Activated CD8-positive, alpha-beta memory T cell treated with anti-CD3 and anti-CD28 coated beads, Interleukin-2, amount 10 ng/mL, durations not matched to agents 7 days and 5 days (primary cell): ENCODE measurements around the gene RCAN2. TPM values are rescaled to one million over a fixed set of nuclear protein-coding genes. Genes with fewer than 3 reads are reported as not detected.

Experiments used
- ATAC-seq: fragments of 150-1000 bp; cut with Tn5 transposase; one replicate; pipeline ENCODE4 v1.10.0; 2021; ENCODE audit warnings: moderate library complexity
- CTCF ChIA-PET: fragments of 350-600 bp; sonication (Branson Sonifier 250); formaldehyde crosslinking; loops from one replicate; lab custom pipeline; 2021; ENCODE audit warnings: antibody characterized with exemption; lab: Charles Lee
- DNase-seq: peaks from one replicate; pipeline ENCODE4 v3.0.0-alpha.2; 2020
- H3K27ac Mint-ChIP-seq: one replicate; pipeline ENCODE4 v1.8.0; 2021; ENCODE audit warnings: mild to moderate bottlenecking, mixed read lengths
- H3K27me3 Mint-ChIP-seq: one replicate; pipeline ENCODE4 v1.8.0; 2021; ENCODE audit warnings: mixed read lengths
- H3K36me3 Mint-ChIP-seq: one replicate; pipeline ENCODE4 v1.8.0; 2021; ENCODE audit warnings: mild to moderate bottlenecking, mixed read lengths
- H3K4me1 Mint-ChIP-seq: one replicate; pipeline ENCODE4 v1.8.0; 2021; ENCODE audit warnings: mixed read lengths
- H3K4me3 Mint-ChIP-seq: one replicate; pipeline ENCODE4 v1.8.0; 2021; ENCODE audit warnings: mild to moderate bottlenecking, moderate library complexity, mixed read lengths
- H3K9me3 Mint-ChIP-seq: one replicate; pipeline ENCODE4 v1.8.0; 2022; ENCODE audit warnings: low read depth, mixed read lengths
- total RNA-seq, 2 experiments: library from RNA; stranded (reverse); gene quantifications; one replicate each; pipeline ENCODE4 v1.2.3, GENCODE V29; 2021

Gene RCAN2
- total RNA-seq, 2 experiments from 2014 or later, result 0.91 to 3.4 TPM

DNA sequence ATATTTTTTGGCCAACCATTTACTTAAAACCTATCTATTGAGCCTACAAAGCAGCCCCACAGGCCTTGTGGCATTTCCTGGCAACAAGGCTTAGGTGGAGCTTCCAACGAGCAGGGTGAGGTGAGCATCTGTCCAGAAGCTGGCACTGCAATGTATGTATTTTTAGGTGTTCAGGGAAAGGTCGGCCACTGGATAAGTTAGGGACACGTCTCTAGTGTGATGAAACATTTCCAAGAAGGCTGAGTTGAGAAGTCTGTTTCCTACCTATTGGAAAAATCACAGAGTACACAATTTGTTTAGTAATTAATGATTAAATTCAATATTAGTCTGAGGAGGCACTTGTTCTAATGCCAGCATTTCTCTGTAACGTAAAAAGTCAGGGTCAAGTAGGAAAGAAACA, 17.8 kb upstream of the RCAN2 start:
- H3K36me3 Mint-ChIP-seq, result no peaks in the 10 kb centered on the region
- ATAC-seq (no peak), DNase-seq (no peak)
- CTCF ChIA-PET, result no interaction called here
- no peaks in the 10 kb centered on the region for H3K9me3 Mint-ChIP-seq
- no peak overlapping the region for H3K27ac Mint-ChIP-seq
- H3K4me3 Mint-ChIP-seq, result no peak overlapping the region
- no peaks in the 10 kb centered on the region for H3K4me1 Mint-ChIP-seq
- H3K27me3 Mint-ChIP-seq, result peaks cover 17% of the 10 kb centered on the region

DNA sequence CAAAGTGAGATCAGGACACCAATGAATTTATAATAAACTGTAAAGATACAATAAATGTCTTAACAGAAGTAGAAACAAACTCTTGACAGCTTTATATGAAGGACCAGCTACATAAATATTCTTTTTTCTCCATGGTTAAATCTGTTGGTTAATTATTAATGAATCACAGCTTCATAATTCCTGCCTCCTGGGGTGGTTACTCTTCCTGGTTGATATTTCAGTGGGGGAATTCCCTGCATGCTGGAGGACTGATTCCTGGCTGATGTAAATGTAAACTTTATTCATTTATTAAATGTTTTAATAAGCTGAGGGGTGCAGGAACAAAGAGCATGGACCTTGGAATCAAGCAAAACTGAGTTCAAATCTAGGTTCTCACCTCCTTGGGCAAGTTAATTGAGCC, 16.2 kb upstream of the RCAN2 start:
- CTCF ChIA-PET, result no interaction called here
- H3K27me3 Mint-ChIP-seq, result peaks cover 17% of the 10 kb centered on the region
- no peak for DNase-seq
- H3K27ac Mint-ChIP-seq, result no peak overlapping the region
- no peaks in the 10 kb centered on the region for H3K9me3 Mint-ChIP-seq
- H3K4me3 Mint-ChIP-seq, result no peak overlapping the region
- ATAC-seq, result no peak
- H3K4me1 Mint-ChIP-seq, result no peaks in the 10 kb centered on the region
- H3K36me3 Mint-ChIP-seq, result no peaks in the 10 kb centered on the region

DNA sequence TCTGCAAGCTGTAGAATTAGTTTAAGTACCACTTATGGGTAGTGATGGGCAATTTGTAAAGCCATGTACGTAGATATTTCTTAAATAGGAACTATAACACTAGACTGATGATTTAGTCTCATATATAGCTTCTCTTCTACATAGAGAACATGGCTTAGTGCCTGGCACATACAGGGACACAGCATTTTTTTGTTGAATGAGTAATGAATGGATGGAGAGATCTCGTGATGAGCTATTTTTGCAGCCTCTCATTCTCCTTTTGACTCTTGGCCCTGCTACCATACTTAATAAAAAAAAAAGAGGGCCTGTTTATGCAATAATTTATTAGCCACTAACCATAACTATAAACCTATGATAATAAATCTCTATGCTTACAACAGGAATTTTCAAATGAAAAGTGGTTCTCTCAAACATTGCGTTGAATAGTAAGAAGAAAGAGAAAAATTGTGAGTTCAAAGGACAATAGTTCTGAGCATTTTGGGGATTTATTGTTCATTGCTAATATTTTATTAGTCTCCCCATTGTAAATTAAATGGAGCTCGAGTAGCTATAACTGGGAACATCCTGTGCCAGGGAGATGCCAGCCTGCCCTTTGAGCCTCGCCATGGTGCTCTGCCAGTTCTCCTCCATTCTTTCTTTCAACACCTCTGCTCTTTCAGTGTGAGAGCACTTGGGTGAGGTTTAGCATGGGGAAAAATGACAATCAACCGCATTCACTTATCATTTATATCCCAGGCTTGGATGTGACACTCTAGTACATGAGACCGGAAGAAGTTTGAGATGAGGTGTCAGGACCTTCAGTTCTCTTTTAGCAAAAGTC, 14.7 kb upstream of the RCAN2 start:
- Mint-ChIP-seq H3K4me1 (no peaks in the 10 kb centered on the region), H3K27ac (no peak overlapping the region), H3K9me3 (no peaks in the 10 kb centered on the region), H3K27me3 (peaks cover 26% of the 10 kb centered on the region), H3K36me3 (no peaks in the 10 kb centered on the region), H3K4me3 (no peak overlapping the region)
- no peak for DNase-seq
- no peak for ATAC-seq
- CTCF ChIA-PET, result no interaction called here

DNA sequence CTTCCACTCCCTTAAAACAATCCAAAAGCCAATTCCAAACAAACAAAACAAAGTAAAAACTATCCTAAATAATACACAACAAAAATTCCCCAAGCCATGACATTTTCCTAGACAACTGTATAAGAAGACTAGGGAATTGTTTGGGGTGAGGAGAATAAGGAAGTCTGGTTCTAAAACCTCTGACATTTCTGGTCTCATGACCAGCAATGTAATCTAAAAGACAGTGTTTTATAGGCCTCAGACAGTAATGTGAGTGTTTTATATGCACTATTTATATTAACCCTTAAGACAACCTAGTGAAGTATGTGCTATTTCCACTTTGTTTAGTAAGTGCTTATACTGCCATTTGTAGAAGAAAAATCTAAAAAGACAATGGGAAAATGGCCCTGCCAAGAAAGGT, 13.0 kb upstream of the RCAN2 start:
- ATAC-seq, result no peak
- no peaks in the 10 kb centered on the region for H3K4me1 Mint-ChIP-seq

DNA sequence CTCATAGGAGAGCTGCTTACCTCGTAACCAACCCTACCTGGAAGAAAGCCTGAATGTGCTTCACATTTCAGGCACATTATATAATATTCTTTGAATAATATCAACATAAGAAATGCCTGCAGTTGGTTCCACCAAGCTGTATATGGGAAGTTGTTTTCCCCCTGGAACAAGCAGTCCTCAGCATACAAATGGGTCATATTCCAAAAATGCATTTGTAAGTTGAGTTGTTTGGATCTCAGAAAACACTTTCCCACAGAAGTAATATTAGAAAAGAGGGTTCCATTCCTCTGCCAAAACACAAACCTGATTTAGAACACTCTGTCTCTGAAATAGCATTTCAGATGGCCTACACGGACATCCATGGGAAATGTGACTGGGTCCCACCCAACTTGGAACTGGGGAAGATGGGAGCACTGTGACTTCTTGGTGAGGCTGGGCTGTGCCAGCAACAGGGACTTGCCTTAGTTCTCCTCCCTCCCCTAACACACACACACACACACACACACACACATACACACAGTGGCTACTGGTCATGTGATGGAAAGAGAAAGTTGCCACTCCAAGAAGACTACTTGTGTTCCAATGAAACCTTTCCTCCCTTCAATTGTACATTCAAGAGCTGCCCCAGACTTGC, 11.4 kb upstream of the RCAN2 start:
- no peak for ATAC-seq
- Mint-ChIP-seq H3K36me3 (no peaks in the 10 kb centered on the region), H3K4me3 (no peak overlapping the region), H3K27ac (no peak overlapping the region), H3K4me1 (no peaks in the 10 kb centered on the region), H3K27me3 (peaks cover 32% of the 10 kb centered on the region), H3K9me3 (no peaks in the 10 kb centered on the region)
- no peak for DNase-seq
- CTCF ChIA-PET, result no interaction called here

More for the DNA sequence above, 13.0 kb upstream of the RCAN2 start:
- Mint-ChIP-seq H3K36me3 (no peaks in the 10 kb centered on the region), H3K4me3 (no peak overlapping the region), H3K9me3 (no peaks in the 10 kb centered on the region), H3K27me3 (peaks cover 35% of the 10 kb centered on the region), H3K27ac (no peak overlapping the region)
- DNase-seq, result no peak
- CTCF ChIA-PET, result no interaction called here

DNA sequence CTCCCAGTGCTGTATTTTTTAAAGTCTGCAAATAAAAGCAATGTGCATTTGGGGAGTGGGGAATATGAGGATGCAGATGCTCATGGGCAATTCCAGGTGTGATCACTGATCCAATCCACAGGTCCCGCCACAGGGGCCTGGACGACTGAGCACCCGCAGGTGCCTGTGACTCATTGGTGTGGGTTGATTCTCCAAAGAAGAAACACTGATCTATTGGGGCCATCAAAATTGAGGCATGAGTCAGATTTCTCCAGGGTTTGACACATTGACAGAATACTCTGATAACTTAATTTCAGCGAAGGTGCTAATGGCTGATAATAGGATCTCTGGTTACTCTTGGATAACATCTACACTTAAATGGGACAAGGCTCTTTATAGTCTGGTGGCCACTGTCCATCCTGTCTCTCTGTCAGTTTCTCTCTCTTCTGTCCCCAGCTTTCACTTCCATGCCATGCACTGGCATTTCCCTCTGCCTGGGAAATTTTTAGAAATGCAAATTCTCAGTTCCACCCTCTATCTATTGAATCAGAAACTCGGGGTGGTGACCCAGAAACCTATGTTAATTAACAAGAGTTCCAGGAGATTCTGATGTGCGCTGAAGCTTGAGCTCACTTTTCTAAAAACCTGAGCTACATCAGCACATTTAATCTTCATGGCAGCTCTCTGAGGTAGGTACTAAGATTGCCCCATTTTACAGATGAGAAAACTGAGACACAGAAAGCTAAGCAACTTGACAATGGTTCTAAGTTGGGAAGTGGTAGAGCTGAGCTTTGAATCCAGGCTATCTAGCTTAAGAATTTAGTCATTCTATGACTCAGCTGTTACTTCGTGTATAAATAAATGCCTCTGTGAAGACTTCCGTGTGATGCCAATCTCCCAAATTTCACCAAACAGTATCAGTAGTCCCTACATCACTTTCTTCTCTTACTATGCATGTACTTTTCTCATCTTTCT, 10.2 kb upstream of the RCAN2 start:
- Mint-ChIP-seq H3K27ac (no peak overlapping the region), H3K4me1 (no peaks in the 10 kb centered on the region), H3K27me3 (peaks cover 39% of the 10 kb centered on the region), H3K4me3 (no peak overlapping the region), H3K9me3 (no peaks in the 10 kb centered on the region), H3K36me3 (no peaks in the 10 kb centered on the region)
- ATAC-seq (no peak), DNase-seq (no peak)
- CTCF ChIA-PET, result no interaction called here

DNA sequence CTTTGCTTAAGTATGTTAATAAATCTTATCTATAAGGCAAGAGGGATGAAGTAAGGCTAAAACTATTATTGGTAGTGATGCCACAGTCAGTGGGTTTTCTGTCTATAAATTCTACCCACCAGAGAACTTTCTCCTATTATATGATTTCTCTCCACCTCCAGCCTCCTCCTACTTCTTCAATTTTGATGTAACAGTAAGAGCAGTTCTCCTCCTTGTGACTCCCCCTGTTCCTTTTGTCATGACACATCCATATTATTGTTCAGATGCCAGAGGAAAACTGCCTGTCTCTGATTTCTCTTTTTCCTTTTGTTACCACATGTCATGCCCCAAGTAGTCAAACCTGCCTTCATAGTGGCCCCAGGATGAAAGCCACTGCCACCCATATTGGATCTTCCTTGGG, 9.1 kb upstream of the RCAN2 start:
- Mint-ChIP-seq H3K27me3 (peaks cover 47% of the 10 kb centered on the region), H3K9me3 (no peaks in the 10 kb centered on the region), H3K4me3 (no peak overlapping the region), H3K27ac (no peak overlapping the region), H3K36me3 (no peaks in the 10 kb centered on the region), H3K4me1 (no peaks in the 10 kb centered on the region)
- DNase-seq, result no peak
- CTCF ChIA-PET, result no interaction called here
- no peak for ATAC-seq

DNA sequence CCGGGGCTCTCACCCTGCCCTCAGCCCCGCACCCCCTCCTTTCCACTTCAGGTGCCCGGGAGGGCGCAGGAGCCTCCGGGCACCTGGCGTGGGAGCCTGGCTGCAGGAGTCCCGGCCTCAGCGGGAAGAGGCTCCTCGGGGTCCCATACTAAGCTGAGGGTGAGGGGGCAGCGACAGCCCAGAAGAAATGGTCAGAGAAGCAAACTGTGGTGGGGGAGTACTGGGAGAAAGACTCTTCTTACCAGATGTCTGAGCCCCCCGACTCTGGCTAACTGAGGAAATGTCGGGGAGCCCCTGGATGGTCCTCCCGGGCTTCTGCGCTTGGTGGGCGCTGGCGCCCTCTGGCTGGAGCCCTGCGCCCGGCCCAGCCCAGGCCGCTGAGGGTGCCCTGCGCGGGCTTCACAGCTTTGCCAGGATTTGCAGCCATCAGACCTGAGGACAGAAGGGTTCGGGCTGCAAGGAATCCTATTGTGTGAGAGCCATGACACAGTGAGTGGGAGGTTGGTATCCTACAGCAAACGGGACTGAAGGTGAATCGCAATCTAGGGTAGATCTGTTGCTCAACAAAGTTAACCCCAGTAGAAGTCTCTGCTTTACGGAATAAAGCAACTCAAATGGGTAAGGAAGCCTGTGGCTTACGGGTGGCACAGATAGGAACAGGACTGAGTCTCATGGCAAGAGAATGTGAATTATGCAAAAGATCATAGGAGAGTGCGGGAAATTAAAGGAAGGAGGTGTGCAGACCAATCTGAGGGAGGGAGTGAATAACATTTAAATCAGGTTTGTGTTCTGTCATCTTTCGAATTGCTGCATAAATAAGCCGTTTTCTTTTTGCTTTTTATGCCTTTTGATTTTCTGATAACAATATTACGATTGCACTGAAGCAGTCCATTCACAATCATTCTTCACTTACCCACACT, 639 bp upstream of the RCAN2 start:
- Mint-ChIP-seq H3K27ac (no peak overlapping the region), H3K4me1 (peaks cover 4% of the 10 kb centered on the region), H3K9me3 (no peaks in the 10 kb centered on the region), H3K4me3 (peak overlapping the region; percentile 21), H3K36me3 (peaks cover 1% of the 10 kb centered on the region), H3K27me3 (peaks cover 79% of the 10 kb centered on the region)
- CTCF ChIA-PET, result interaction anchor here (1.1 to 1.3 kb wide), 2 partner anchors 18 to 44 kb away, joined by 3 read pairs; no protein-coding TSS in a partner anchor
- DNase-seq, result peak; percentile 41
- ATAC-seq, result peak; percentile 65

DNA sequence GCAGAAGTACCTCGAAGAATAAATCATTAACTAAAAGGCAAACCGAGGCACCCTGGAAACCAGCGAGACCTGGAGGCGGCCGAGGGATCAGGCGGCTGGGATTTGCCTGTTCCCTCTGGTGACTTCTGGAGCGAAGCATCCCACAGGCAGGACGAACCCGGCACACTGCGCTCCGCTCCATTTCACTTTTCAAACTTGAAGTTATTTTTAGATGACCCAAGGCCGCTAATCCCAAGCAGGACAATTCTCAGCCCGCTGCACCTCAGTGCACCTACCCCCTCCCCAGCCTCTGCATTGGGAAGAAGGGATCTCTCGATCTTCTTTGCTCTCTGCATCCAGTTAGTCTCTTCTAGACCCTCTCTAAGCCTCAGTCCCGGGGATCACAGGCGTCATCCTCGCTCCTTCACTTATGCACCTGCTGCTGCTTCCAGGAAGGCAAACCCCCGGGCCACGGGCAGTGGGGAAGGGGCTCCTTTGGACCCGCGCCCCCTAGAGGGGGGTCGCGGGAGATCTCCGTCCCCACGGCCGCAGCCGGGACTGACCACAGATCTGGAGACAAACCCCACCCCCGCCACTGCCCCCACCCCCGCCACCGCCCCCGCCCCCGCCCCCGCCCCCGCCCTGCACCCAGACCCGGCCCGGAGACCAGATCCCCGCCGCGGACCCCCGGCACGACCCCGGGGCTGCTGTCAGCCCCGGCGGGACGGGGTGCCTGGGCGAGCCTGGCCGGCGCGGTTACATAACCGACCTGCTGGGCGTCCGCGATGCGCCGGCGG, 636 bp downstream of the RCAN2 start:
- Mint-ChIP-seq H3K27me3 (peaks cover 78% of the 10 kb centered on the region), H3K9me3 (no peaks in the 10 kb centered on the region), H3K4me3 (peak overlapping the region; percentile 38), H3K4me1 (peaks cover 4% of the 10 kb centered on the region), H3K27ac (no peak overlapping the region), H3K36me3 (peaks cover 1% of the 10 kb centered on the region)
- DNase-seq (no peak), ATAC-seq (no peak)
- CTCF ChIA-PET, result interaction anchor here (1.1 kb wide), 1 partner anchor 17 kb away, joined by 3 read pairs; no protein-coding TSS in a partner anchor

DNA sequence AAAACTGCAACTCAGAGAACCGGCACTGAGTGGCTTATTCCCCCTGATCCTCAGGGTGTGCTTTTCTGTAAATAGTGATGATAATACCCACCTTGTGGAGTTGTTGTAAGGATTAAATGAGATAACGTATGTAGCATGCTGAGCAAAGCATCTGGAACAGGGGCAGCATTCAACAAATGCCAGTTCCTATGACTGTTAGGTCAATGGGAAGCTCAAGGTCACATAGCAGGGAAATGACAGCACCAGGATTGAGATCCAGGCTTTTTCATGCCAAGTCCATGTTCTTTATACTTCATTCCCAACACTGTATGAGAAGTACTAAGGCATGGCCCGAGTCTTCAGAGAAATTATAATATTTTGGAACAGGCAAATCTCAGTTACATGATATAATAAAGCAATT, 5.1 kb downstream of the RCAN2 start:
- ATAC-seq (no peak), DNase-seq (no peak)
- Mint-ChIP-seq H3K36me3 (no peaks in the 10 kb centered on the region), H3K4me1 (peaks cover 4% of the 10 kb centered on the region), H3K9me3 (no peaks in the 10 kb centered on the region), H3K27ac (no peak overlapping the region), H3K4me3 (no peak overlapping the region), H3K27me3 (peaks cover 59% of the 10 kb centered on the region)
- CTCF ChIA-PET, result no interaction called here

DNA sequence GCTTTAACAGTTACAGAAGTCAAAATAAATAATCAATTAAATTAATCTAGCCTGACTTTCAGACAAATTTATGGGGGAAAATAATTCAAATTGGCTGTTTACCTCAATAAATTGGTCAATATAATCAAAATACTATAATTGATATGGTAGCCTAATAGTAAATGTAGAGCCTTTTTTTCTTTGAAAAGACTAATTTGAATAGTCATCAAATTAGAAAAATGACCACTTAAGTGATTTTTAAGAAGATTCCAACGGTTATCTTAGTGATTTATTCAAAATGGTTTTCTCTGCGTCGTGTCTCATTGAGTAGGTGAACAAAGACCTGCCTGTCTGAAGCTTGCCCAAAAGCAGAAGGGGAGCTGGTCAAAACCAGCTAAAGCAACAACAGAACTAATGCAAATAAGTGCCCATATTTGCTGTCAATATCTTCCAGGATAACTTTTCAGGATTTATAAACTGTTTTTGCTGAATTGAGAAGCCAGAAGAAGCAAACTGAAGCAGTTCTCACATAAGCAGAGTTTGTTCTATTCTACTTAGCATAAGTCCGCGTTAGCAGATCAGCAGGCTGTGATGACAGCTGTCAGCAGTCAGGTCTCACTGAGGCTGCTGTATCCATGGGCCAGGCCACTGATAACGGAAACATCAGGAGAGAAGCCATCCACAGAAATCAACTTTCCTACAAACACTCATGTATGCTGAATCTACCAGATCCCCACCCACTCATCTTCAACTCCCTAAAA, 7.0 kb downstream of the RCAN2 start:
- no peak for ATAC-seq
- Mint-ChIP-seq H3K27me3 (peaks cover 44% of the 10 kb centered on the region), H3K27ac (no peak overlapping the region), H3K4me1 (no peaks in the 10 kb centered on the region), H3K36me3 (no peaks in the 10 kb centered on the region), H3K4me3 (no peak overlapping the region), H3K9me3 (no peaks in the 10 kb centered on the region)
- no peak for DNase-seq
- CTCF ChIA-PET, result no interaction called here
